ENCODE data around the gene PIAS4.

DNA sequence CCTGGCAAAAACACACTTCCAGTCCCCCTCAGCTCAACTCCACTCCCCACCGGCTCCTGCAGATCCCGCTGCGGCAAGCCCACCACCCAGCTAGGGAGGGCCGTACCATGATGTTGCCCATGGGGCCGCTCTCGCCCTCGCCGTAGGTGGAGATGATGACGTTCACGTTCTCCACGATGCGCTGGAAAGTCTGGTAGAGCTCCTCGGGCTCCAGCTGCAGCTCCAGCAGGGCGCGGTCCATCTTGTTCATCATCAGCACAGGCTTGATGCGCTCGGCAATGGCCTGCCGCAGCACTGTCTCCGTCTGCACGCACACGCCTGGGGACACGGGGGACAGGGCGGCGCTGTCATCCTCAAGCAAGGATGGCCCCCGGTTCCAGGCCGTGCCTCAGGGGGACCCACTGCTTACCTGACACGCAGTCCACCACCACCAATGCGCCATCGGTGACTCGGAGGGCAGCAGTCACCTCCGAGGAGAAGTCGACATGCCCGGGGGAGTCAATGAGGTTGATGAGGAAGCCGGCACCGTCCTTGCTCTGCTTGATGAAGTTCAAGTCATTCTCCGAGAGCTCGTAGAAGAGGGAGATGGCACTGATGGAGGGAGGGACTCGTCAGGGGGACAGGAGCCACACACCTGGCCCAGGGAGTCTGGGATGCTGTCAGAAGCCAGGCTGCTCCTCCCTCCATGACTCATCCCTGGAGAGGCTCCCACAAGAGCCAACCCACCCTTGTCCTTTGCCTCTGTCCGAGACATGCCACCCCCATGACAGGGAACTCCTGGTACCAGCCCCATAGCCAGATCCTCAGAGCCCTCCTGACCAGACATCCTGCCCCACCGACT lies 24.6 kb upstream of the PIAS4 start:
- TF ChIP-seq CTCF (IDR thresholded peaks at IDR 0.05) (no peak), POLR2A (IDR thresholded peaks at IDR 0.05) (no peak), EP300 (IDR thresholded peaks at IDR 0.05) (no peak), POLR2AphosphoS5 (IDR thresholded peaks at IDR 0.05) (no peak)
